Stomach (tissue), 9 donors: Measurements from ENCODE around the gene VAV2. TPM values are rescaled to one million over a fixed set of nuclear protein-coding genes. Genes with fewer than 3 reads are reported as not detected.

Source experiments
- DNase-seq, 2 donors: peaks; one replicate each; pipeline versions ENCODE4 v3.0.0 to v3.0.0-alpha.2; 2013 to 2019
- H3K27ac ChIP-seq, 5 donors: fragments of 200-600 bp in 4 of 5; sonication (generic) in 4 of 5; one replicate each; pipeline ENCODE4 v1.5.1; 2013 to 2019; ENCODE audit warnings: mild to moderate bottlenecking in 1 of 5, moderate library complexity in 1 of 5
- H3K27me3 ChIP-seq, 3 donors: fragments of 200-600 bp; sonication (generic); one replicate each; pipeline ENCODE4 v1.5.1; 2017 to 2019; ENCODE audit warnings: mixed run types in 1 of 3
- H3K36me3 ChIP-seq, 4 donors: fragments of 200-600 bp; sonication (generic); 1 replicate in 3 of 4; 2 replicates in 1 of 4; pipeline ENCODE4 v1.5.1; 2016 to 2019
- H3K4me1 ChIP-seq, 4 donors: fragments of 200-600 bp; sonication (generic); one replicate each; pipeline ENCODE4 v1.5.1; 2016 to 2019
- H3K4me3 ChIP-seq, 4 donors: fragments of 200-600 bp; sonication (generic) in 3 of 4; one replicate each; pipeline ENCODE4 v1.5.1; 2016 to 2019; ENCODE audit warnings: mild to moderate bottlenecking in 1 of 4
- H3K9me3 ChIP-seq, 4 donors: fragments of 200-600 bp; sonication (generic); one replicate each; pipeline ENCODE4 v1.5.1; 2016 to 2019
- CTCF ChIP-seq, 7 experiments: fragments of 450-650 bp in 4 of 7; fragments of 200-600 bp in 3 of 7; sonication (generic) in 3 of 7; IDR thresholded peaks; one replicate each; pipeline ENCODE4 v1.5.1; 2016 to 2019; ENCODE audit warnings: antibody characterized with exemption in 7 of 7, control low read depth in 2 of 7, mild to moderate bottlenecking in 1 of 7
- EP300 ChIP-seq: sonication (generic); formaldehyde crosslinking; IDR thresholded peaks from one replicate; pipeline ENCODE4 v1.6.1; 2017; ENCODE audit warnings: antibody characterized with exemption
- POLR2A ChIP-seq, 4 donors: fragments of 450-650 bp; IDR thresholded peaks; one replicate each; pipeline ENCODE4 v1.6.1; 2016; ENCODE audit warnings: antibody characterized with exemption in 4 of 4, control low read depth in 2 of 4, mild to moderate bottlenecking in 1 of 4, moderate library complexity in 1 of 4
- POLR2AphosphoS5 ChIP-seq, 3 donors: sonication (generic); formaldehyde crosslinking; IDR thresholded peaks; one replicate each; pipeline ENCODE4 v1.6.1; 2016; ENCODE audit warnings: antibody characterized with exemption in 3 of 3
- WGBS, 5 donors: extraction: QIAGEN DNeasy Blood & Tissue Kit in 3 of 5; methylation state at CpG; one replicate each; pipeline versions ENCODE4 v1.1.5 to v1.1.7; 2013 to 2018; 5-methylcytosine and 5-hydroxymethylcytosine counted together
- intact Hi-C: fragments of 100-400 bp; cut with DNase I; formaldehyde crosslinking; loops from one replicate; pipeline ENCODE4 v1.15.1; 2023; ENCODE audit warnings: low total_unique reads
- polyA plus RNA-seq, 3 donors: library from polyadenylated mRNA; stranded (reverse); fragments of 200-250 nt; gene quantifications; one replicate each; pipeline ENCODE4 v1.2.3, GENCODE V29; 2013
- total RNA-seq, 5 donors: library from RNA; depleted of rRNA; stranded (reverse); fragments of >200 nt; gene quantifications; one replicate each; pipeline versions ENCODE4 v1.1.0 to v1.2.3, GENCODE V29; 2014 to 2016
- donor health status: healthy with polysubstance abuse.
- donor health status: Bipolar disorder and iron deficiency.
- donor health status: healthy.

VAV2 gene
- total and polyA plus RNA-seq, 8 donors = 4.1 to 14.2 (median 7.0) TPM

DNA sequence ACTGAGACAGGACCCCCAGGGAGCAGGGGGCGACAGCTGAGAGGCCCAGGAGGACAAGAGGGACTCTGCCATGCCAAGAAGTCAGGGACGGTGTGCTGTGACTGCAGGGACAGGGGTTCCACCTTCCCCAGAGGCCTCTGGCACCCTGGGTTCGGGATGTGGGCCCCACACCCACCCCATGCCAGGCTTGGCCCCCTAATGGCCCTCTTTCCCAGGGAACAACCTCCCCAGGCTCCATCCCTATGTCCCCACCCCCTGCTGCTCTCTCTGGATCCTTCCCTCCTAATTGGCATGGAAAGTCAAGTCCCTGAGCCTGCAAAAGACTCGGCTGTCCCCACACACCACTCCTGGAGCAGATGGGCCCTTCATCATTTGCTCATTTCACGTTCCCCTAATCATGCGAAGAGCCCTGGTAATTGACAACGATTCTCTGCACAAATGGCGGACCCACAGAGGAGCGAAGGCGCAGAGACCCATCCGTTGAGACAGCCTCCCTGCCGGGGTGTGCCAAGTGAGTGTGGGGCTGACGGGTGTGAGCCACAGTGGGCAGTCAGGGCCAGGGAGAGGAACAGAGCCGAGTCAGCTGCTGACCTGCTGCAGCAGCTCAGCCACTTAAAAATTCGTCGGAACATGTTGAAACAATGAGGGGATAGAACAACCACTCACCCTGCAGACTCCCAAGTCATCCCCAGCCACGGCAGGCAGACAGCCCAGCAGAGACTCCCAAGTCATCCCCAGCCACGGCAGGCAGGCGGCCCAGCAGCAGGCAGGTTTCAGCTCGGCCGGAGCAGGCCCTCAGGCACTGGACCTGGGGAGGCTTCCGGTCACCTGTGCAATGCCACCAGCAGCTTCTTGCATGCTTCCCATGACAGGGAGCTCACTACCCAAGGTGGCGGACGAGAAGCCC, 109.0 kb downstream of the VAV2 start:
- H3K27ac ChIP-seq = no peak overlapping the region
- TF ChIP-seq POLR2A (IDR thresholded peaks at IDR 0.05) (no peak), POLR2AphosphoS5 (IDR thresholded peaks at IDR 0.05) (no peak), EP300 (no peak), CTCF (IDR thresholded peaks at IDR 0.05) (no peak)
- H3K4me3 ChIP-seq = no peak overlapping the region
- H3K27me3 ChIP-seq = no peaks in the 10 kb centered on the region
- intact Hi-C loops = no loop called here
- 87 to 94% (median 91%) methylated on average over 17 to 24 of the region's 24 CpGs for WGBS, 5 donors
- H3K4me1 ChIP-seq = peaks cover 0 to 17% (median 3%) of the 10 kb centered on the region in 4 donors
- no peaks in the 10 kb centered on the region for H3K36me3 ChIP-seq
- DNase-seq = no peak
- no peaks in the 10 kb centered on the region for H3K9me3 ChIP-seq

DNA sequence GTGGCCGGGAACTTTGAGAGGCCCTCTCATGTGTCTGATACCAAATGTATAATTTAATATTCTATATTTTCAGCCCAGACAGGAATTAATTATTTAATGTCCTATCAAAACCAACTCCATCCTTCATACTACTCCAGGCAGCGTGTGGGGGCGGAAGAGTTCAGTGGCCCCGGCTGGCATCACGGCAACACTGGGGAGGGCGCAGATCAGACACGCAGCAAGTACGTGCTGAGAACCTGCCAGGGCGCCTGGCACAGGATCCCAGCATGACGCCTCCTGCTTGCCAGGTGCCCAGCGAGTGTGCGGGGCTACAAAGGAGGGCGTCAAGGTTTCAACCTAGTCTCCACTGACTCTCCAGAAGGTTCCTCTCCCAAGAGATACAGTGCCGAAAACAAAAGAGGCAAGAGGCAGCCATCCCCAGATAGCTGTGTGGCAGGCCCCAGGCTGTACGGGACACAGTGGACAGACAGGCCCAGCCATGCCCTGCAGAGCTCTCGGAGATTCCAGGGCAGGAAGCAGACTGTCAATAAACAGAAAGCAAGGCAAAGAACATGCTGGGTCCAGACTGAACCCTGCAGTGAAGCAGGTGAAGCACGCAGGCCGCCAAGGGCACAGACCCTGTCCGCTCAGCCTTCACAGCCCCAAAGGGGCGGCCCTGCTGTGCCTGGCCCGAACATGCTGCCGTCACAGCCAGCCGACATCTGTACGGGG, 110.3 kb downstream of the VAV2 start:
- 59 to 76% (median 74%) methylated on average over 23 to 24 of the region's 24 CpGs for WGBS, 5 donors
- TF ChIP-seq POLR2AphosphoS5 (IDR thresholded peaks at IDR 0.05) (no peak), CTCF (IDR thresholded peaks at IDR 0.05) (no peak), EP300 (no peak), POLR2A (IDR thresholded peaks at IDR 0.05) (no peak)
- no peaks in the 10 kb centered on the region for H3K36me3 ChIP-seq
- no peaks in the 10 kb centered on the region for H3K27me3 ChIP-seq
- H3K4me1 ChIP-seq = peaks cover 0 to 17% (median 3%) of the 10 kb centered on the region in 4 donors
- intact Hi-C loops = no loop called here
- DNase-seq = no peak
- H3K27ac ChIP-seq = no peak overlapping the region
- no peaks in the 10 kb centered on the region for H3K9me3 ChIP-seq
- no peak overlapping the region for H3K4me3 ChIP-seq

GRCh38 chr9:133880851-133881661, 111.1 kb downstream of the VAV2 start:
- Histone ChIP-seq H3K4me1 (peaks cover 0 to 17% (median 3%) of the 10 kb centered on the region in 4 donors), H3K4me3 (no peak overlapping the region), H3K27ac (no peak overlapping the region), H3K27me3 (no peaks in the 10 kb centered on the region), H3K9me3 (no peaks in the 10 kb centered on the region), H3K36me3 (no peaks in the 10 kb centered on the region)
- intact Hi-C loops = no loop called here
- WGBS, 5 donors = 67 to 76% (median 75%) methylated on average over 13 to 23 of the region's 23 CpGs
- no peak for TF ChIP-seq CTCF (IDR thresholded peaks at IDR 0.05)
- no peak for TF ChIP-seq POLR2AphosphoS5 (IDR thresholded peaks at IDR 0.05)
- TF ChIP-seq EP300 = no peak
- no peak for TF ChIP-seq POLR2A (IDR thresholded peaks at IDR 0.05)
- no peak for DNase-seq

DNA sequence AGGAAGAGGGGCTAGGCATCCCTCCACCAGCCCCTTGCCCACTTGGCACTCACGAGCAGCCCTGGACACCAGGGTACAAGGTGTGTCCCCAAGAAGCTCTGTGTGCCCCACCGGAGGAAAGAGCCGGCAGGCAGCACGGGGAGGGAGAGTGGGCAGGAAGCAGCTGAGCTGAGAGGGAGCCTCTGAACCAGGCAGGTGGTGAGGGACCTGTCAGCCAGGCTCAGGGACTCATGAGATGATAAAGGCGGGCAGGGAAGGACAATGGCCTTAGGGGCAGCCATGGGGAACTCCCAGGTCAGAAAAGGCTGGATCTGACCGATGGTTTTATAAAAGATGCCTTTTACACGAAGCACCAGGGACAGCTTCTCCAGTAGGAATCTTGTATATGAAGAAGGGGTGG, 112.0 kb downstream of the VAV2 start:
- peaks cover 0 to 17% (median 3%) of the 10 kb centered on the region in 4 donors for H3K4me1 ChIP-seq
- no peaks in the 10 kb centered on the region for H3K9me3 ChIP-seq
- H3K27me3 ChIP-seq = no peaks in the 10 kb centered on the region
- no peak for DNase-seq
- intact Hi-C loops = no loop called here
- no peak for TF ChIP-seq EP300
- no peaks in the 10 kb centered on the region for H3K36me3 ChIP-seq
- no peak overlapping the region for H3K27ac ChIP-seq
- H3K4me3 ChIP-seq = no peak overlapping the region
- 62 to 77% (median 74%) methylated on average over 6 to 7 of the region's 7 CpGs for WGBS, 5 donors
